MM.1S (cell line): ENCODE measurements around the gene COQ10B.

Experiments used
- DNase-seq: peaks from one replicate; pipeline ENCODE4 v3.0.0-alpha.2; 2015
- H2AFZ ChIP-seq: fragments of 300-600 bp; sonication (generic); 2 replicates; pipeline ENCODE4 v1.6.0; 2016; ENCODE audit warnings: antibody characterized with exemption, low read length
- H3F3A ChIP-seq: fragments of 300-600 bp; sonication (generic); 2 replicates; pipeline ENCODE4 v1.6.1; 2016; ENCODE audit warnings: mild to moderate bottlenecking, antibody characterized with exemption, low read length, moderate library complexity, mixed read lengths; ENCODE audit not compliant: insufficient read depth
- H3K27ac ChIP-seq: fragments of 300-600 bp; sonication (generic); 2 replicates; pipeline ENCODE4 v1.5.1; 2016; ENCODE audit warnings: mild to moderate bottlenecking, low read length
- H3K27me3 ChIP-seq: fragments of 300-600 bp; sonication (generic); replicated peaks from 2 replicates; pipeline ENCODE4 v1.6.0; 2016; ENCODE audit warnings: low read length; ENCODE audit not compliant: insufficient read depth
- H3K36me3 ChIP-seq: fragments of 300-600 bp; sonication (generic); replicated peaks from 2 replicates; pipeline ENCODE4 v1.6.1; 2016; ENCODE audit warnings: mild to moderate bottlenecking, low read length, mixed read lengths; ENCODE audit not compliant: insufficient read depth
- H3K4me1 ChIP-seq: fragments of 300-600 bp; sonication (generic); 2 replicates; pipeline ENCODE4 v1.6.1; 2016; ENCODE audit warnings: low read length, mixed read lengths
- H3K4me2 ChIP-seq: fragments of 300-600 bp; sonication (generic); 2 replicates; pipeline ENCODE4 v1.6.0; 2016; ENCODE audit warnings: low read depth, low read length
- H3K4me3 ChIP-seq: fragments of 300-600 bp; sonication (generic); 2 replicates; pipeline ENCODE4 v1.5.1; 2016; ENCODE audit warnings: low read length, mixed read lengths
- H3K79me2 ChIP-seq: fragments of 300-600 bp; sonication (generic); 2 replicates; pipeline ENCODE4 v1.6.1; 2016; ENCODE audit warnings: mixed run types, low read length, mixed read lengths
- H3K9ac ChIP-seq: fragments of 300-600 bp; sonication (generic); 2 replicates; pipeline ENCODE4 v1.6.1; 2016; ENCODE audit warnings: low read length, mixed read lengths
- H3K9me2 ChIP-seq: fragments of 300-600 bp; sonication (generic); replicated peaks from 2 replicates; pipeline ENCODE4 v1.6.1; 2016; ENCODE audit warnings: mild to moderate bottlenecking, low read length, mixed read lengths; ENCODE audit not compliant: insufficient read depth
- H3K9me3 ChIP-seq: fragments of 300-600 bp; sonication (generic); replicated peaks from 2 replicates; pipeline ENCODE4 v1.6.1; 2016; ENCODE audit warnings: mild to moderate bottlenecking, low read length, mixed read lengths; ENCODE audit not compliant: insufficient read depth
- H4K20me1 ChIP-seq: fragments of 300-600 bp; sonication (generic); 2 replicates; pipeline ENCODE4 v1.6.1; 2016; ENCODE audit warnings: mild to moderate bottlenecking, low read length, moderate library complexity, mixed read lengths; ENCODE audit not compliant: insufficient read depth
- EZH2 ChIP-seq: fragments of 300-600 bp; sonication (generic); optimal IDR thresholded peaks from 2 replicates; pipeline ENCODE3; 2017; ENCODE audit warnings: low read depth, mild to moderate bottlenecking, antibody characterized with exemption, low read length, mixed read lengths
- EZH2phosphoT487 ChIP-seq: fragments of 300-600 bp; sonication (generic); IDR thresholded peaks from 2 replicates; pipeline ENCODE4 v1.6.1; 2018; ENCODE audit warnings: antibody characterized with exemption, low read length
- TF ChIP-seq, protein P1 (sequence below): fragments of 300-600 bp; sonication (generic); IDR thresholded peaks from 2 replicates; pipeline ENCODE4 v1.5.1; 2016; ENCODE audit warnings: antibody characterized with exemption, low read length, mixed read lengths

Gene COQ10B

DNA sequence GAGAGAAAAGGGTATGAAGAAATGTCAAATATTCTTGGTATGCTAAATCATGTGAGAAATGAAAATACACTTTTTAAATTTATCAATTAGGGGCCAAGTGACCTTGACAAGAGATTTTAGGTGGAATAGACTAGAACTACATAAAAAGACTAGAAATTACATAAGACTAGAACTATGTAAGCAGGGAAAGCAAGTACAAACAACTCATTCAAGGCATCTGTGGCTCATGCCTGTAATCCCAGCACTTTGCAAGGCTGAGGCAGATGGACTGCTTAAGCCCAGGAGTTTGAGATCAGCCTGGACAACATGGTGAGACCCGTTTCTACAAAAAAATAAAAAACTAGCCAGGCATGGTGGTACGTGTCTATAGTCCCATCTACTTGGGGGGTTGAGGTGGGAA lies 38.8 kb upstream of the COQ10B start:
- Histone ChIP-seq H3K36me3 (peaks cover 41% of the 10 kb centered on the region; the same call in 1 of the 2 replicates), H3K27me3 (no peaks in the 10 kb centered on the region), H4K20me1 (no peaks in the 10 kb centered on the region), H3K9me2 (no peaks in the 10 kb centered on the region), H3K4me2 (no peak overlapping the region), H3K4me1 (peaks cover 2% of the 10 kb centered on the region), H3K9me3 (no peaks in the 10 kb centered on the region), H3K4me3 (no peak overlapping the region), H3K79me2 (peaks cover 74% of the 10 kb centered on the region), H3K27ac (no peak overlapping the region), H3F3A (peaks cover 8% of the 10 kb centered on the region; the same call in 1 of the 2 replicates), H2AFZ (no peak overlapping the region), H3K9ac (no peak overlapping the region)
- TF ChIP-seq EZH2 = no peak
- TF ChIP-seq, protein P1, sequence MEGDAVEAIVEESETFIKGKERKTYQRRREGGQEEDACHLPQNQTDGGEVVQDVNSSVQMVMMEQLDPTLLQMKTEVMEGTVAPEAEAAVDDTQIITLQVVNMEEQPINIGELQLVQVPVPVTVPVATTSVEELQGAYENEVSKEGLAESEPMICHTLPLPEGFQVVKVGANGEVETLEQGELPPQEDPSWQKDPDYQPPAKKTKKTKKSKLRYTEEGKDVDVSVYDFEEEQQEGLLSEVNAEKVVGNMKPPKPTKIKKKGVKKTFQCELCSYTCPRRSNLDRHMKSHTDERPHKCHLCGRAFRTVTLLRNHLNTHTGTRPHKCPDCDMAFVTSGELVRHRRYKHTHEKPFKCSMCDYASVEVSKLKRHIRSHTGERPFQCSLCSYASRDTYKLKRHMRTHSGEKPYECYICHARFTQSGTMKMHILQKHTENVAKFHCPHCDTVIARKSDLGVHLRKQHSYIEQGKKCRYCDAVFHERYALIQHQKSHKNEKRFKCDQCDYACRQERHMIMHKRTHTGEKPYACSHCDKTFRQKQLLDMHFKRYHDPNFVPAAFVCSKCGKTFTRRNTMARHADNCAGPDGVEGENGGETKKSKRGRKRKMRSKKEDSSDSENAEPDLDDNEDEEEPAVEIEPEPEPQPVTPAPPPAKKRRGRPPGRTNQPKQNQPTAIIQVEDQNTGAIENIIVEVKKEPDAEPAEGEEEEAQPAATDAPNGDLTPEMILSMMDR = no peak
- no peak for TF ChIP-seq EZH2phosphoT487
- no peak for DNase-seq

DNA sequence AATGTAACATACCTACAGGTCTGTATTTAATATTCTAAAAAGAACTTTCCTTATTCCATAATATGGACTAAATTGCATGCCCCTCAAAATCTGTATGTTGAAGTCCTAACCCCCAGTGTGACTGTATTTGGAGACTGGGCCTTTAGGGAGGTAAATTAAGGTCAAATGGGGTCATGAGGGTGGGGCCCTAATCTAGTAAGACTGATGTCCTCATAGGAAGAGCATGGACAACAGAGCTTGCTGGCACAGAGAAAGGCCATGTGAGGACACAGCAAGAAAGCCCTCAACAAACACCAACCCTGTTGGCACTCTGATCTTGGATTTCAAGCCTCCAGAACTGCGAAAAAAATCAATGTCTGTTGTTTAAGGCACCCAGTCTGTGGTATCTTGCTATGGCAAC lies 37.1 kb upstream of the COQ10B start:
- Histone ChIP-seq H3K27me3 (no peaks in the 10 kb centered on the region), H3K4me1 (peaks cover 6% of the 10 kb centered on the region), H3K9me3 (no peaks in the 10 kb centered on the region), H3K79me2 (peaks cover 79% of the 10 kb centered on the region), H3K4me3 (no peak overlapping the region), H3F3A (peaks cover 12% of the 10 kb centered on the region; the same call in 1 of the 2 replicates), H2AFZ (no peak overlapping the region), H3K4me2 (no peak overlapping the region), H3K36me3 (peaks cover 39% of the 10 kb centered on the region; the same call in 1 of the 2 replicates), H3K9ac (no peak overlapping the region), H4K20me1 (peaks cover 1% of the 10 kb centered on the region; the same call in 1 of the 2 replicates), H3K9me2 (no peaks in the 10 kb centered on the region), H3K27ac (no peak overlapping the region)
- DNase-seq = no peak
- no peak for TF ChIP-seq EZH2phosphoT487
- TF ChIP-seq EZH2 = no peak
- TF ChIP-seq, protein P1 = no peak

DNA sequence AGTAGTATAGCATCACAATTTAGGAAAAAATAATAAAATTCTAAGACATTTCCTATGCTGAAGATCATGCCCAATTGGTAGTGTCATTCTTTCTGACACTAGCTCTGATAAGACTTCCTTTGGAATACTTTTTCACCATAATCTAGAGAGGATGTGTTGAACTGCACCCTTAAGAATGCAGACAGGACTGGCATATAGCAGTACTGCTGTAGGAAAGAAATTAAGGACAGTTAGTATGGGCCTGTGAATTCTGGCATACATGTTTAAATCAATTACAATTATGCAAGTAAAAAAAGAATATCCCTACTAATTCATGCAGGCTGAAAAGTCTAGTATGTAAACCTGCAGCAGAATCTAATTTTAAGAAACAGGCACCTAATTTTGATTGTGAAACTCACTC lies 33.9 kb upstream of the COQ10B start:
- peaks cover 7% of the 10 kb centered on the region; the same call in 1 of the 2 replicates for H3F3A ChIP-seq
- H3K9ac ChIP-seq = no peak overlapping the region
- H3K27ac ChIP-seq = no peak overlapping the region; the same call in 1 of the 2 replicates
- TF ChIP-seq EZH2 (no peak), EZH2phosphoT487 (no peak)
- TF ChIP-seq, protein P1 = no peak
- no peak overlapping the region; the same call in 1 of the 2 replicates for H3K4me3 ChIP-seq
- peaks cover 15% of the 10 kb centered on the region for H4K20me1 ChIP-seq
- H3K9me2 ChIP-seq = no peaks in the 10 kb centered on the region
- no peaks in the 10 kb centered on the region for H3K9me3 ChIP-seq
- H2AFZ ChIP-seq = no peak overlapping the region
- peaks cover 12% of the 10 kb centered on the region for H3K4me1 ChIP-seq
- peaks cover 34% of the 10 kb centered on the region; the same call in 1 of the 2 replicates for H3K36me3 ChIP-seq
- DNase-seq = no peak
- no peaks in the 10 kb centered on the region for H3K27me3 ChIP-seq
- peaks cover 93% of the 10 kb centered on the region for H3K79me2 ChIP-seq
- peak overlapping the region; percentile 34; the same call in 1 of the 2 replicates for H3K4me2 ChIP-seq
